GM12801 (cell line): ENCODE measurements around the gene SPSB4.

Source experiments
- TF ChIP-seq, protein P1 (sequence below): IDR thresholded peaks from one replicate; pipeline ENCODE4 v1.5.1; 2011; ENCODE audit warnings: control low read depth; ENCODE audit not compliant: insufficient read length; ENCODE audit errors: extremely low read depth

Gene SPSB4

DNA sequence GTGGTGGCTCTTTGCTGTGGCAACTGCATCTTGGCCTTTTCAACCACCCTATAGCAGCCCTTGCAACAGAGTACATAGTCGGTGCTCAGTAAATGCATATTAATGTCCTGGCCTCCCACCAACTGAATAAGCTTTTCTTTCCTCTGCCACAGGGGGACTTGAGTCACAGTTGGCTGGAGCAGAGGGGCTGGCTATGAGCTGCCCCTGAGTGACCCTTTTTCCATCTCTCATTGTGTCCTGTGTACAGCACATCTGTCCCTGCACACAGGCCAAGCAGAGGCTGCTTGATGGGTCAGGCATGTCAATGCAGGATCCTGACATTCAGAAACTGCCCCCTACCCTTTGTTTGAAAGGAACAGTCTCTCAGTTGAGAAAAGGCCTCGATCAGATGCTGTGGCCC, 22.4 kb downstream of the SPSB4 start:
- TF ChIP-seq, protein P1, sequence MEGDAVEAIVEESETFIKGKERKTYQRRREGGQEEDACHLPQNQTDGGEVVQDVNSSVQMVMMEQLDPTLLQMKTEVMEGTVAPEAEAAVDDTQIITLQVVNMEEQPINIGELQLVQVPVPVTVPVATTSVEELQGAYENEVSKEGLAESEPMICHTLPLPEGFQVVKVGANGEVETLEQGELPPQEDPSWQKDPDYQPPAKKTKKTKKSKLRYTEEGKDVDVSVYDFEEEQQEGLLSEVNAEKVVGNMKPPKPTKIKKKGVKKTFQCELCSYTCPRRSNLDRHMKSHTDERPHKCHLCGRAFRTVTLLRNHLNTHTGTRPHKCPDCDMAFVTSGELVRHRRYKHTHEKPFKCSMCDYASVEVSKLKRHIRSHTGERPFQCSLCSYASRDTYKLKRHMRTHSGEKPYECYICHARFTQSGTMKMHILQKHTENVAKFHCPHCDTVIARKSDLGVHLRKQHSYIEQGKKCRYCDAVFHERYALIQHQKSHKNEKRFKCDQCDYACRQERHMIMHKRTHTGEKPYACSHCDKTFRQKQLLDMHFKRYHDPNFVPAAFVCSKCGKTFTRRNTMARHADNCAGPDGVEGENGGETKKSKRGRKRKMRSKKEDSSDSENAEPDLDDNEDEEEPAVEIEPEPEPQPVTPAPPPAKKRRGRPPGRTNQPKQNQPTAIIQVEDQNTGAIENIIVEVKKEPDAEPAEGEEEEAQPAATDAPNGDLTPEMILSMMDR, result no peak

DNA sequence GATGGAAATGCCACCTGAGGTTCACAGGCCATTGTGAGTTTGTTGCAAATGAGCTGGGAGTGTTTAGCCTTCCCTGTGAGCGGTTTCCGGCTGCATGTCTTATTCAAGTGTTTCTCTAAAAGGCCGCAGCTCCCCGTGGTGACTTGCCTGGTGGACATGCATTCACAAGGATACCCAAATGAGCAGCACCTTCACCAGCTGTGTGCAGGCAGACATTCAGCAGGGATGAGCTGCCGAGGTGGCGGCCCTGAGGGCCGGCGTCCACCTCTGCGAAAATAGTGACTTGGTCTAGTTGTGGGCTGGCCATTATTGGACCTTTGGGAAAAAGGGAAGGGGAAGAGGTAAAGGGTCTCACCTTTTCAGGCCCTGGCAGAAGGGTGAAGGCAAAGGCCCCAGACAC, 23.4 kb downstream of the SPSB4 start:
- TF ChIP-seq, protein P1, result no peak

DNA sequence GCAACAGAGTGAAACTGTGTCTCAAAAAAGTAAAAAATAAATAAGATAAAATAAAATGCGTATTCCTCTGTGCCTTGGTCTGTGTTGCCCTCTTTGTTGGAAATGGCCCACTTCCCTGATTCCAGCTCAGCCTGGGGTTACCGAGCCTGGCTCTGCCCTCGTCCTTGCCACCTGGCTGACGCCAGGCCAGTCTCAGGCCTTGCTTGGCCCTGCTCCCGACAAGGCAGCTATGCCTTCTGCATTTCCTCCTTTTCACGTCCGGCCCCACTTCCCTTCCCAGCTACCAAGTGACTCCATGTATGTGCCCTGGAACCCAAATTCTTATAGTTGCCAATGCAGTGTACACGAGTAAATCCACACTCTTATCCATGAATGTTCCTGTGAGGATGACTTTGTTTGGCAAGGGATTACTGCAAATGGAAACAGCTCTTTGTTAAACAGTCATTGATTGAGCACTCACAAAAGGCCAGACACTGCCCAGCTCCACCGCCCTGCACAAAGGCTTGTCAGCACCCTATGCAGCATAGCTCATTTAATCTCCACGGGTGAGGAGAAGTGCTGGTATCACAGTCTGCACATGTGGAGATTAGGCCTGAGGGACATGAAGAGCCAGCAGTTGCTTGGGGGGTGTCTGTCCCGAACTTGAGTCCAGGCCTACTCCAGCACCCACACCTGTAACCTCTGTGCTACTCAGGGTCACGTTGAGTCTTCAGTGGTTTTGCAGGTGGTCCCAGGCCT, 25.1 kb downstream of the SPSB4 start:
- TF ChIP-seq, protein P1, result no peak

DNA sequence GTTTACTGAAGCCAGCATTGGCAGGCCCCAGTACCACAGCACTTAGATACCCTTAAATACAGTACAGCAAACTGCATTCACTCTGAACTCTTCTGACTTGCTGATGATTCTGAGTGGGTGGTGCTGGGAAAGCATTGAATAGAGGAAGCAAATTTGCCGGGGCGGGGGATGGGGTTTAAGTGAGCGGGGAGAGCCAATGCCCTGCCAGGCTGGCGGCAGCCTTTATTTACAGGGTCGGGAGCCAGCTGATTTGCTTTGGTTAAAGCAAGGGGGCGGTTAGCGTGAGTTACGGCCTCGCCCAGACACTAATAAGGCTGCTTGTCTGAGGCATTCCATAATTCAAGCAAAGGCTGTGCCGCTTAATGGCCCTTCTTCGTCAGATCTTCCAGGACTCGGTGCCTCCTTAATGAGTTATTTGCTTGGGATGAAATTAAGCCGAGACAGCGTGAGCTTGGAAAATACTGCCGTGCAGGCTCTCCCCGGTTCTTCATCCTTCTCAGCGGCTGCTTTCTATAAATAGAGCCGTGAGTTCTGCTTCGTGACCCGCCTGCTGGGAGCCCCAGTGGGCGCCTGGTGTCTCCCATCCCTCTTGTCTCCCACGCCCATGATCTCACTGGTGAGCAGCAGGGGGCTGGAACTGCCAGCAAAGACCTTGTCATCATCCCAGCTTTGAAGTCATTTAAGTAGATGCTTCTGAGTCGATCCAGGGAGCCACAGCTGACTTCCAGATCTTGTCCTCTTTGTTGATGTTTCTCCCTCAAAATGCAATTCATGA, 25.8 kb downstream of the SPSB4 start:
- TF ChIP-seq, protein P1, result no peak

DNA sequence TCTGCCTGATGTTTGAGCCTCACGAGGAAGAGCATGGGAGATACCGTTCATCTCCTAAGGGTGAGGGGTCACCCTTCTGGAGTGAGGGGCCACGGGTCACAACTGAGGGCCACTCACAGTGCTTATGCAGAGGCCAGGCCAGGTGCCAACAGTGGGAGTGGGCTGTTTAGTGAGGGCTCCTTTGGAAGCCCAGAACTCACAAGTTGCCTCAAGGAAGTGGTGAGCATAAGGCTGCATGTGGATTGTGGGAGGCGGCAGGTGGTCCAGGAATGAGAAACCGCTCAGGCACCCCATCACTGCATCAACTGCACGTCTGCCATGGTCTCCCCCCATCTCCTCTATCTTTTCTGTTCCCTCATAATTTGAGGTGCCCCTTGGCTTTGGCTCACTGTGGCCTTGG, 26.5 kb downstream of the SPSB4 start:
- TF ChIP-seq, protein P1, result no peak

DNA sequence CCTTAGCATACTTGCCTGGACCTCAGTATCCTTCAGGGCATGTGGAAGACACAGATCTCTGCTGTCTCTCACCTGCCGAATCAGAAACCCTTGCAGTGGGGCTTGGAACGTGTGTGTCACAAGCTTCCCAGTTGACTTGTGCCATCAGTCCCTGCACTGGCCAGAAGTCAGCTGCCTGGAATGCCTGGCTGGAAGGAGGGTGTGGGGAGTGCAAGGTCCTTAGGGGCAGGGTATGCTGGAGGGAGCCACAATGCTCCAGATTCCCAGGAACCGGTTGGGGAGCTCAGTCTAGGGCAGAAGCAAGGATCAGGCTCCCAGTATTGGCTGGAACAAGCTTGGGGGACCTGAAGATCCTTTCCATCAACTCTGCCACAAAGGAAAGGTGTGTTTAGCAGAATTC, 27.1 kb downstream of the SPSB4 start:
- TF ChIP-seq, protein P1, result no peak

DNA sequence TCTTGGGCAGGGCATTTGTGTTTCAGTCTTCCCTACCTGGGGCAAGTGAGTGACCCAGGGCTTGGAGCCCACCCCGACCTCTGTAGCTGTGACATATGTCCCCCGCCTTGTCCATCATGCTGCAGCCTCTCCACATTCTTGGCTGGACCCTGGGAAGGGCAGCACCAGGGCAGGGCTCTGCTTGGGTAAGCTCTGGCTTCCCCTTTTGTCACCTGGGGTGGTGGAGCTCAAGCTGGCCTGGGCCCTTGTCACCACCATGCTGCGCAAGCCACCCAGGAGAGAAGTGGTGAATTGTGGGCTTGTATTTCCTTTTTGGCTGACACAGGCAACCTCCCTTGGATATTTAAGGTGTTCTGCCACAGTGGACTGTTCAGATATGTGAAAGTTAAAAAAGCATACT, 29.3 kb downstream of the SPSB4 start:
- TF ChIP-seq, protein P1, result no peak
